Transverse colon (tissue), 4 donors: ENCODE data around the gene TDRD3. TPM values are rescaled to one million over a fixed set of nuclear protein-coding genes. Genes with fewer than 3 reads are reported as not detected.

Experiments
- DNase-seq: peaks from one replicate; pipeline ENCODE4 v3.0.0-alpha.2; 2019
- H3K27ac ChIP-seq, 4 donors: fragments of 200-600 bp; sonication (generic); 2 replicates each; pipeline ENCODE4 v1.5.1; 2016 to 2018; ENCODE audit warnings: inconsistent platforms in 4 of 4
- H3K27me3 ChIP-seq: fragments of 200-600 bp; sonication (generic); 2 replicates; pipeline ENCODE4 v1.5.1; 2017; ENCODE audit warnings: inconsistent platforms
- H3K36me3 ChIP-seq, 4 donors: fragments of 200-600 bp; sonication (generic); 2 replicates each; pipeline ENCODE4 v1.5.1; 2017 to 2019; ENCODE audit warnings: inconsistent platforms in 4 of 4
- H3K4me1 ChIP-seq, 4 donors: fragments of 200-600 bp; sonication (generic); 2 replicates each; pipeline ENCODE4 v1.5.1; 2017 to 2020; ENCODE audit warnings: inconsistent platforms in 4 of 4
- H3K4me3 ChIP-seq, 4 donors: fragments of 200-600 bp; sonication (generic); 1 replicate in 1 of 4; 2 replicates in 3 of 4; pipeline versions ENCODE4 v1.5.1 to v1.6.1; 2017 to 2019; ENCODE audit warnings: inconsistent platforms in 4 of 4
- H3K9me3 ChIP-seq, 2 donors: fragments of 200-600 bp; sonication (generic); 2 replicates each; pipeline ENCODE4 v1.5.1; 2017 to 2019; ENCODE audit warnings: inconsistent platforms in 2 of 2
- EP300 ChIP-seq: sonication (generic); formaldehyde crosslinking; IDR thresholded peaks from one replicate; pipeline ENCODE4 v1.6.1; 2017; ENCODE audit warnings: antibody characterized with exemption, low read depth
- POLR2A ChIP-seq: fragments of 450-650 bp; IDR thresholded peaks from one replicate; pipeline ENCODE4 v1.6.1; 2016; ENCODE audit warnings: antibody characterized with exemption, mild to moderate bottlenecking, moderate library complexity
- POLR2AphosphoS5 ChIP-seq, 3 donors: sonication (generic); formaldehyde crosslinking; IDR thresholded peaks; one replicate each; pipeline ENCODE4 v1.6.1; 2016; ENCODE audit warnings: antibody characterized with exemption in 3 of 3
- WGBS, 2 donors: methylation state at CpG; one replicate each; pipeline ENCODE4 v1.1.5; 2018; ENCODE audit warnings: low coverage in 1 of 2; 5-methylcytosine and 5-hydroxymethylcytosine counted together
- in situ Hi-C, 4 donors: fragments of 200-750 bp; cut with MboI; loops; one replicate each; pipeline versions ENCODE4 v1.15.0 to v1.15.1; 2017; ENCODE audit warnings: low sequenced_read_pairs in 3 of 4, low pct_ligation_motif_present in 1 of 4, low pct_unique_long_range_greater_than_20kb in 1 of 4
- intact Hi-C: fragments of 100-400 bp; cut with DNase I; formaldehyde crosslinking; loops from one replicate; pipeline ENCODE4 v1.15.1; 2023; ENCODE audit warnings: low total_unique reads
- small RNA-seq, 4 donors: library from RNA; depleted of rRNA; stranded (forward); fragments of <200 nt; gene quantifications; one replicate each; pipeline ENCODE3, GENCODE V24; 2016
- total RNA-seq, 4 donors: library from RNA; depleted of rRNA; stranded (reverse); fragments of >200 nt; gene quantifications; one replicate each; pipeline ENCODE4 v1.1.0, GENCODE V29; 2016
- TF ChIP-seq, protein P1 (sequence below), 5 experiments: fragments of 200-600 bp in 3 of 5; fragments of 450-650 bp in 2 of 5; sonication (generic) in 3 of 5; IDR thresholded peaks; 1 replicate in 2 of 5; 2 replicates in 3 of 5; pipeline ENCODE4 v1.5.1; 2016 to 2017; ENCODE audit warnings: antibody characterized with exemption in 5 of 5, inconsistent platforms in 3 of 5, mild to moderate bottlenecking in 2 of 5, moderate library complexity in 1 of 5

The TDRD3 gene
- total RNA-seq, 4 donors from 2014 or later: 20.9 to 73.4 (median 33.9) TPM

- 56 to 61% methylated on average over 1 of the region's 1 CpG for WGBS, 2 donors
- intact Hi-C loops: no loop called here
- no peak overlapping the region for H3K4me3 ChIP-seq
- no peaks in the 10 kb centered on the region for H3K27me3 ChIP-seq
- no peaks in the 10 kb centered on the region for H3K9me3 ChIP-seq
- DNase-seq: no peak
- no peak overlapping the region for H3K27ac ChIP-seq
- H3K4me1 ChIP-seq: no peaks in the 10 kb centered on the region
- TF ChIP-seq POLR2AphosphoS5 (IDR thresholded peaks at IDR 0.05) (no peak), POLR2A (no peak), EP300 (no peak)
- TF ChIP-seq, protein P1, sequence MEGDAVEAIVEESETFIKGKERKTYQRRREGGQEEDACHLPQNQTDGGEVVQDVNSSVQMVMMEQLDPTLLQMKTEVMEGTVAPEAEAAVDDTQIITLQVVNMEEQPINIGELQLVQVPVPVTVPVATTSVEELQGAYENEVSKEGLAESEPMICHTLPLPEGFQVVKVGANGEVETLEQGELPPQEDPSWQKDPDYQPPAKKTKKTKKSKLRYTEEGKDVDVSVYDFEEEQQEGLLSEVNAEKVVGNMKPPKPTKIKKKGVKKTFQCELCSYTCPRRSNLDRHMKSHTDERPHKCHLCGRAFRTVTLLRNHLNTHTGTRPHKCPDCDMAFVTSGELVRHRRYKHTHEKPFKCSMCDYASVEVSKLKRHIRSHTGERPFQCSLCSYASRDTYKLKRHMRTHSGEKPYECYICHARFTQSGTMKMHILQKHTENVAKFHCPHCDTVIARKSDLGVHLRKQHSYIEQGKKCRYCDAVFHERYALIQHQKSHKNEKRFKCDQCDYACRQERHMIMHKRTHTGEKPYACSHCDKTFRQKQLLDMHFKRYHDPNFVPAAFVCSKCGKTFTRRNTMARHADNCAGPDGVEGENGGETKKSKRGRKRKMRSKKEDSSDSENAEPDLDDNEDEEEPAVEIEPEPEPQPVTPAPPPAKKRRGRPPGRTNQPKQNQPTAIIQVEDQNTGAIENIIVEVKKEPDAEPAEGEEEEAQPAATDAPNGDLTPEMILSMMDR (IDR thresholded peaks at IDR 0.05): no peak
- in situ Hi-C loops: no loop called here
- H3K36me3 ChIP-seq: no peaks in the 10 kb centered on the region
Observed at GRCh38 chr13:60623151-60623550, 226.1 kb downstream of the TDRD3 start.

Small RNA genes within 50 kb of the gene (small RNA-seq; reads per million reads assigned to genes)
- gene RNA5SP31: 0 reads per million in 4 donors

Other genes with a start within 250 kb of the TDRD3 start
- gene DIAPH3, start 233.3 kb upstream of the TDRD3 start, total RNA-seq: 1 to 10 TPM in 3 of 4 donors, under 1 TPM in 1; 0.95 to 1.6 (median 1.2) TPM